T1000 (cell line): Measurements from ENCODE around the gene PTBP2.
A peak's percentile ranks its signal among the peaks of the same experiment; 100 is the strongest.

ENCODE experiments used
- DNase-seq: peaks from one replicate; lab custom pipeline; 2025; ENCODE audit warnings: mixed read lengths; lab: John Stamatoyannopoulos, UW

PTBP2 gene, protein sequence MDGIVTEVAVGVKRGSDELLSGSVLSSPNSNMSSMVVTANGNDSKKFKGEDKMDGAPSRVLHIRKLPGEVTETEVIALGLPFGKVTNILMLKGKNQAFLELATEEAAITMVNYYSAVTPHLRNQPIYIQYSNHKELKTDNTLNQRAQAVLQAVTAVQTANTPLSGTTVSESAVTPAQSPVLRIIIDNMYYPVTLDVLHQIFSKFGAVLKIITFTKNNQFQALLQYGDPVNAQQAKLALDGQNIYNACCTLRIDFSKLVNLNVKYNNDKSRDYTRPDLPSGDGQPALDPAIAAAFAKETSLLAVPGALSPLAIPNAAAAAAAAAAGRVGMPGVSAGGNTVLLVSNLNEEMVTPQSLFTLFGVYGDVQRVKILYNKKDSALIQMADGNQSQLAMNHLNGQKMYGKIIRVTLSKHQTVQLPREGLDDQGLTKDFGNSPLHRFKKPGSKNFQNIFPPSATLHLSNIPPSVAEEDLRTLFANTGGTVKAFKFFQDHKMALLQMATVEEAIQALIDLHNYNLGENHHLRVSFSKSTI

DNA sequence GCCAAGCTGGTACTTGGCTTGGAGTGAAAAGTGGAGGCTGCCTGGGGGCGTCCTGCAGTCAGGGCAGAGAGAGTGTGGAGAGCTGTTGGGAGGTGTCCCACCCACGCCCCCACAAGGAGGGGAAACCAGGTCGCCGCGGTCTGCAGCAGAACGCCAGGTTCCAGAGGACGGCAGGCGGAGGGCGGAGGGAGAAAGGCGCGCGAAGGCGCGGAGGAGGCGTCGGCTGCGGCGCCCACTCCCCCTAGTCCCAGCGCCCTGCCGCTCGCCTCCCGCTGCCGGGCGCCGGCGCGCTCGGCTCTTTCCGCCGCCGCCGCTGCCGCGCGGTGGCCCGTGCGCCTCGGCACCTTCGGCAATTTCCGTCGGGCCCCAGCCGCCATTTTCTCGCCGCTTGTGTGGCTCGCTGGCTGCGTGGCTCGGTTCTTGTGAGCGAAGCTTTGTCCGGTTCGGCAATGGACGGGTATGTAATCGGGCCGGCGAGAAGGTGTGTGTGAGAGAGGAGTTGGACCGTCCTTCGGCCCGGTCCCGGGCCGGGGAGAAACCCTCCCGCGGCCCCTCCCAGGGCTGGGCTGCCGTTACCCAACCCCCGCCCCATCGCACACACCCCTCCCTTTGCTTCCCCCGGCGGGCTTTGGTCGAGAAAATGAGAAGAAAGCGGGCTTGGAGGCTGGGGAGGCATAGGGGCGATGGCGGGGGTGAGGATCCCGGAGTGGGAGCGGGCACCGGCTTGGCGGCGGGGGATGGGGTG, at the start of gene PTBP2:
PTBP2 (plus strand) TSS at position 369 of the 745 bp plus-strand sequence; CDS start at position 450, 81 bp downstream.
- DNase-seq, result peak; percentile 76

DNA sequence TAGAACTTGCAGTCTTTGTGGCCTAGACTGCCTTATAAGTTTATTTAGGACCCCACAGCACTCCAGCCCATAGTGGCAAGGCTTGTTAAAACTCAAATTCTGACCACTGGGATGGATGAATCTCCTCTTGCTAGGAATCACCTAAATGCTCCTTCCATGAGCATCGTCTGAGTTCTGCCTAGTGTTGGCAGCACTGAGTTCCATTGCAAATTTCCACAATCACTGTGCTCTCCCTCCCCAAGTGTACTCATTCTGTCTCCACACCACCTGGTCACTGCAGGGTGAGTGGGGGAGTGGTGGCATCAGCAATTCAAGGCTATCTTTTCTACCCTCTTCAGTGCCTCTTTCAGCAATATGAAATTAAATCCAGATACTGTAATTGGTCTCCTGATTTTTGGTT, 46.7 kb upstream of the PTBP2 start:
- DNase-seq, result no peak

- DNase-seq, result no peak
These were observed 39.5 kb upstream of the PTBP2 start for GRCh38 chr1:96682056-96682455.

DNA sequence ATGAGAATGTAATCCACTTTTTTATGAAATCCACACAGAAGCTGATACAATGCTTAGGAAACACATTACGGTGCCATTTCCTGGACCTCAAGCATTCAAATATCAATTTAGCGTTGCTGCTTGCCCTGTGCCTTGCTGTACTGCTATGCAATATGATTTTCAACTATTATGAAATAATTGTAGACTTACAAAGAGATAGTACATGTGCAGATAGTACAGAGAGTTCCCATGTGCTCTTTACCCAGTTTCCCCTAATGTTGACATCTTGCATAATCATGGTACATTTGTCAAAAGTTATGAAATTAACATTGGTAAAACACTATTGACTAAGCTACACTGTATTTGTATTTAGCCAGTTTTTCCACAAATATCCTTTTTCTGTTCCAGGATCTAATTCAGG, 37.7 kb upstream of the PTBP2 start:
- no peak for DNase-seq

GRCh38 chr1:96684744-96685143, 36.8 kb upstream of the PTBP2 start:
- no peak for DNase-seq

GRCh38 chr1:96688767-96689166, 32.8 kb upstream of the PTBP2 start:
- no peak for DNase-seq

DNA sequence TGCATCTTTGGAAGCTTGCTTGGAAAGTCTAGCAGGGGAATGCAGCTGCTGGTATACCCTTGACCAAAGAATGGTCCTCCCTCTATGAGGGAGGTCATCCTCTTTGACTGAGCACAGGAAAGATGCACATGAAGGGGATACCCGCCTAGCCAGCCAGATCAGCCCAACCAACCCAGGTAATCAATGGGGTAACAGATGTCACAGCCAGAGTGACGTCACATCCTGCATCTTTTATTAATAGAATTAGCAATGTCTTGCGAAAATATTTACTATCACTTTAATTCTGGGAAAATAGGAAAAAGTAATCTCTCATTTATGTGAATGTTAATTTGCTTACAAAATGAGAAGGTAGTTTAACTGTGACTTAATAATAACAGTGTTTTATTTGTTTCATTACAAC, 25.6 kb upstream of the PTBP2 start:
- no peak for DNase-seq

DNA sequence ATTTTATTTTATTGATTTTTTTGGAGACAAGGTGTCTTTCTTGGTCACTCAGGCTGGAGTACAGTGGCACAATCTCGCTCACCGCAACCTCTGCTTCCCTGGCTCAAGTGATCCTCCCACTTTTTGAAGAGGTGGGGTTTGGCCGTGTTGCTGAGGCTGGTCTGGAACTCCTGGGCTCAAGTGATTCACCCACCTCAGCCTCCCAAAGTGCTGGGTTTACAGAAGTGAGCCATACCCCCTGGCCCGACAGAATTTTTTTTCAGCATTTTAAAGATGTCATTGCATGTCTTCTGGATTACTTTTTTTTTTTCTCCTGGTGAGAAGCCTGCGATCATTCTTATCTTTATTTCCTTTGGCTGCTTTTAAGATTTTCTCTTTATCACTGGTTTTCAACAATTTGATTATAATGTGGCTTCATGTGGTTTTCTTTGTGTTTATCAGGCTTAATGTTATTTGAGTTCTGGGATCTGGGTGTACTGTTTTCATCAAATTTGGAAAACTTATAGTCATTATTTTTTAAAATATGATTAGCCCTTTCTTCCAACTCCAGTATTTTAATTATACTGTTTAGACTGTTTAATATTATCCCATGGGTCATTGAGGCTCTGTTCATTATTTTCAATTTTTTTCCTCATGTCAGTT, 23.1 kb upstream of the PTBP2 start:
- DNase-seq, result no peak

- no peak for DNase-seq
These were observed 18.4 kb upstream of the PTBP2 start for GRCh38 chr1:96703186-96703585.

- DNase-seq, result no peak
These were observed 14.6 kb upstream of the PTBP2 start for GRCh38 chr1:96707023-96707422.

DNA sequence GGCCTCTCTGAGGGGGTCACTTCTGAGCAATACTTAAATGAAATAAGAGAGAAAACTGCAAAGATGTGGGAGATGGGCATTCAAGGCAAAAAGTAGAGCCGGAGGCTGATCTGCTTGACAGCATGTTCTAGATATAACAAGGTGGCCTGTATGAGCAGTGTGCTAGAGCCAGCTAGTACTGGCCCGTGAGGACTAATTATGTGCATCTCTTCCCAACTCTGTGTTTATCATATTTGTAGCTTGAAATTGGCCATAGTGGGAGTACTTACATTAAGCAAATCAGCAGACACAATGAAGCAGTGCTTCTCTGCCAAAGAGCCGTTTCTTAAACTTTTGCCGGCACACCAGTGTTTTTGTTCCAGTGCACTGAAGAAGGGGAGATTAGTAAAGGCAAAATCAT, 13.1 kb upstream of the PTBP2 start:
- no peak for DNase-seq

- no peak for DNase-seq
These were observed 10.7 kb upstream of the PTBP2 start for GRCh38 chr1:96710708-96711477.

DNA sequence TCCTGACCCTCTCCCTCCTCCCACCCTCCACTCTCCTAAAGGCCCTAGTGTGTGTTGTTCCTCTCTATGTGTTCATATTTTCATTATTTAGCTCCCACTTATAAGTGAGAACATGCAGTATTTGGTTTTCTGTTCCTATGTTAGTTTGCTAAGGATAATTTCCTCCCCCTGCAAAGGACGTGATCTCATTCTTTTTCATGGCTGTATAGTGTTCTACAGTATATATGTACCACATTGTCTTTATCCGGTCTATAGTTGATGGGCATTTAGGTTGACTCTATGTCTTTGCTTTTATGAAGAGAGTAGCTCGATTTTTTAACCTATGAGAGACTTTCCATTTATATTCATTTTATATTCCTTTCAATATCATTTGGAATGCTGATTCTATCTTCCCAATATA, 7.9 kb upstream of the PTBP2 start:
- no peak for DNase-seq

- no peak for DNase-seq
These were observed 6.7 kb upstream of the PTBP2 start for GRCh38 chr1:96714881-96715280.

DNA sequence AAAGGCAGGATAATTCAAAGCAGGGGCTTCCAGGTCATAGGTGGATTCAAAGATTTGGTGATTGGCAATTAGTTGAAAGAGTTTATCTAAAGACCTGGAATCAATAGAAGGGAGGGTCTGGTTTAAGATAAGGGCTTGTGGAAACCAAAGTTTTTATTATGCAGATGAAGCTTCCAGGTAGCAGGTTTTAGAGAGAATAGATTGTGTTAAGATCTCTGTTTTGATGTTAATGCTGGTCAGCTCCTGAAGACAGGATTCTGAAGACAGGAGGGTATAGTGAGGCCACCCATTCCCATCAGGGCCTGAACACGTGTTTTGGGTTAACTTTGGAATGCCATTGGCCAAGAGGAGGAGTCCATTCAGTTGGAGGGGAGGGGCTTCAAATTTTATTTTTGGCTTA, 6.1 kb upstream of the PTBP2 start:
- no peak for DNase-seq

GRCh38 chr1:96721053-96721415, 550 bp upstream of the PTBP2 start:
- no peak for DNase-seq

GRCh38 chr1:96722161-96722922, 758 bp downstream of the PTBP2 start:
- DNase-seq, result peak; percentile 29

DNA sequence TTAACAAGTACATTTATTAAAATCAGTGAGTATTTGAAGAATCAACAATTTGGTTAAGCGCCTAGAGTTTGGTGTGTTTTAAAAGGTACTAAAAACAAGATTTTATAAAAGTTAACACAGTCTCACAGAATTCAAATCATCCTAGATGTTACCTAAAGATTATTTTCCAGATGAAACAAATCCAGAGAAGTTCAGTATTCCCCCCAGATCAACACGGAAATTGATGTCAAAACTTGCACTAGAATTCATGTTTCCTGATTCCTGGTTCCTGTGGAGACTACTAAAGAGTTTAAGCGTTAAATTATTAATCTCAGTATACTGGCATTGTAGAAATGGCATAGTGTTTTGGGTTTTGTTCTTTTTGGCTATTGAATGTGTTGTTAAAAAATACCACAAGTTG, 1.4 kb downstream of the PTBP2 start:
- no peak for DNase-seq

DNA sequence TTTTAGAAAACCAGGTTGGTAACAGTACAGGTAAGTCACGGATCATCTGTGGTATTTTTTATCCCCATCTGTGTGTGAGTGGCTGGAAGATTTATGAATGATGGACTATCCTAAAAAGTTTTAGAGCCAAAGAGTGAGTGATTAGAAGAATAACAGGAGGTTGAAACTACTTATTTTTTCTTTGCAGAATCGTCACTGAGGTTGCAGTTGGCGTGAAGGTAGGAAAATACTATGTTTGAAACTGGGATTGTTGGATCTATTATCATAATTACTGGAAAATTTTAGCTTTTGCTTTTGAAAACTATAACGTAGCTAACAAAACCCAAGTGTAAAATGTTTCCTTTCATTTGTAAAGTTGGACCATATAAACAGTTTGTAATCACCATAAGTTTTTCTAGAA, 1.8 kb downstream of the PTBP2 start:
- DNase-seq, result no peak

DNA sequence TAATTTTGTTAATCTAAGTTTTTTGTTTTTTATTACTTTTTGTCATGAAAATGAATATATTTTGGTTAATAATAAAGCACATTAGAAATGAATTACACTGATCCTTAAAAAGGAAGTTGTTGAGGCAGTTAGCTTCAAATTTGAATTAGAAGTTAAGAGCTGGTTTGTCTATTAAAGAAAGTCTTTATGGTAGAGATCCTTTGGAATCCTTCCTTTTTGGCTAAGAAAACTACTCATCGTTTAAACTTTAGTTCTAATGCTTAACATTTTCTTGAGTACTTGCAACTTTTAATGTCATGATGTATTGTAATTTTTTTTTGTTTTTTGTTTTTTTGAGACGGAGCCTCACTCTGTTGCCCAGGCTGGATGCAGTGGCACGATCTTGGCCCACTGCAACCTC, 2.4 kb downstream of the PTBP2 start:
- DNase-seq, result no peak

DNA sequence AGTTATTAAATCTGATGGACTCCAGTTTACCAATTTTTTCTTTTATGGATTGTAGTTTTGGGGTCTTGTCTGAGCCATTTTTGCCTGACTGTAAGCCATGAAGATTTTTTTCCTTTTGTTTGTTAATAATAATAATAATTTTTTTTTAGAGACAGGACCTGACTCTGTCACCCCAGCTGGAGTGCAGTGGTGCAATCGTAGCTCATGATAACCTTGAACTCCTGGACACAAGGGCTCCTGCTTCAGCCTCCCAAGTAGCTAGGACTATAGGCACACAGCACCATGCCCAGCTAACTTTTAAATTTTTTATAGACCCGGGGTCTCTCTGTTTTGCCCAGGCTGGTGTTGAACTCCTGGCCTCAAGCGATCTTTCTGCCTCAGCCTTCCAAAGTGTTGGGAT, 6.3 kb downstream of the PTBP2 start:
- no peak for DNase-seq
